GM12865 (cell line): ENCODE measurements around the gene NCOA3.

Experiments
- DNase-seq: peaks from one replicate; pipeline ENCODE4 v3.0.0; 2010; ENCODE audit warnings: low read depth
- H3K4me3 ChIP-seq: 2 replicates; pipeline ENCODE4 v1.5.1; 2011; ENCODE audit warnings: mild to moderate bottlenecking, low read depth, low read length, control low read depth
- TF ChIP-seq, protein P1 (sequence below): IDR thresholded peaks from 2 replicates; pipeline ENCODE4 v1.5.1; 2011; ENCODE audit warnings: low read length, control low read depth, low read depth, inconsistent platforms; ENCODE audit not compliant: insufficient read depth; ENCODE audit errors: missing control alignments

The NCOA3 gene

GRCh38 chr20:47501482-47502270 is at the start of gene NCOA3:
Gene NCOA3 (plus strand): TSS chr20:47501887. CDS start chr20:47622248, 120,361 bp downstream.
- DNase-seq = peak; percentile 98
- TF ChIP-seq, protein P1, sequence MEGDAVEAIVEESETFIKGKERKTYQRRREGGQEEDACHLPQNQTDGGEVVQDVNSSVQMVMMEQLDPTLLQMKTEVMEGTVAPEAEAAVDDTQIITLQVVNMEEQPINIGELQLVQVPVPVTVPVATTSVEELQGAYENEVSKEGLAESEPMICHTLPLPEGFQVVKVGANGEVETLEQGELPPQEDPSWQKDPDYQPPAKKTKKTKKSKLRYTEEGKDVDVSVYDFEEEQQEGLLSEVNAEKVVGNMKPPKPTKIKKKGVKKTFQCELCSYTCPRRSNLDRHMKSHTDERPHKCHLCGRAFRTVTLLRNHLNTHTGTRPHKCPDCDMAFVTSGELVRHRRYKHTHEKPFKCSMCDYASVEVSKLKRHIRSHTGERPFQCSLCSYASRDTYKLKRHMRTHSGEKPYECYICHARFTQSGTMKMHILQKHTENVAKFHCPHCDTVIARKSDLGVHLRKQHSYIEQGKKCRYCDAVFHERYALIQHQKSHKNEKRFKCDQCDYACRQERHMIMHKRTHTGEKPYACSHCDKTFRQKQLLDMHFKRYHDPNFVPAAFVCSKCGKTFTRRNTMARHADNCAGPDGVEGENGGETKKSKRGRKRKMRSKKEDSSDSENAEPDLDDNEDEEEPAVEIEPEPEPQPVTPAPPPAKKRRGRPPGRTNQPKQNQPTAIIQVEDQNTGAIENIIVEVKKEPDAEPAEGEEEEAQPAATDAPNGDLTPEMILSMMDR = peak; percentile 48
- peak within 1 kb of the TSS; percentile 89 for H3K4me3 ChIP-seq

GRCh38 chr20:47452736-47453161 is 48.9 kb upstream of the NCOA3 start:
- H3K4me3 ChIP-seq = peak overlapping the region; percentile 52
- no peak for DNase-seq
- TF ChIP-seq, protein P1 = no peak

DNA sequence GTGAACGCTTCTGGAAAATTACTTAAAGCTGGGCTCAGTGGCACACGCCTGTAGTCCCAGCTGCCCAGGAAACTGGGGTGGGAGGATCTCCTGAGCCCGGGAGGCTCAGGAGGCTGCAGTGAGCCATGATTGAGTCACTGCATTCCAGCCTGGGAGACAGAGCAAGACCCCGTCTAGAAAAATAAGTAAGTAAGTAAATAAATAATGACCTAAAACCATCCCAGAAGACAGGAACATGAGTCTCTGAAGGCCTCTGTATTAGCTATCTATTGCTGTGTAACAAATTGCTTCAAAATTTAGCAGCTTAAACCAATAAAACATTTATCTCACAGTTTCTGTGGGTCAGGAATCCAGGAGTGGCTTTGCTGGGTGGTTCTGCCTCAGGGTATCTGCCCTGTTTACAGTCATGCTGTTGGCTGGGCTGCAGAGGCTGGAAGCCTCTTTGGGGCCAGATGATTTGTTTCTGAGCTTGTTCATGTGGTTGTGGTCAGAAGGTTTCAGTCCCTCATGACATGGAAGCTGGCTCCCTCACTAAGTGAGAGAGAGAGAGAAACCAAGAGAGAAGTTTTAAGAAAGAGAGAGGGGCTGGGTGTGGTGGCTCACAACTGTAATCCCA is 48.4 kb upstream of the NCOA3 start:
- peak; percentile 96 for DNase-seq
- TF ChIP-seq, protein P1 = no peak
- H3K4me3 ChIP-seq = peak overlapping the region; percentile 52

DNA sequence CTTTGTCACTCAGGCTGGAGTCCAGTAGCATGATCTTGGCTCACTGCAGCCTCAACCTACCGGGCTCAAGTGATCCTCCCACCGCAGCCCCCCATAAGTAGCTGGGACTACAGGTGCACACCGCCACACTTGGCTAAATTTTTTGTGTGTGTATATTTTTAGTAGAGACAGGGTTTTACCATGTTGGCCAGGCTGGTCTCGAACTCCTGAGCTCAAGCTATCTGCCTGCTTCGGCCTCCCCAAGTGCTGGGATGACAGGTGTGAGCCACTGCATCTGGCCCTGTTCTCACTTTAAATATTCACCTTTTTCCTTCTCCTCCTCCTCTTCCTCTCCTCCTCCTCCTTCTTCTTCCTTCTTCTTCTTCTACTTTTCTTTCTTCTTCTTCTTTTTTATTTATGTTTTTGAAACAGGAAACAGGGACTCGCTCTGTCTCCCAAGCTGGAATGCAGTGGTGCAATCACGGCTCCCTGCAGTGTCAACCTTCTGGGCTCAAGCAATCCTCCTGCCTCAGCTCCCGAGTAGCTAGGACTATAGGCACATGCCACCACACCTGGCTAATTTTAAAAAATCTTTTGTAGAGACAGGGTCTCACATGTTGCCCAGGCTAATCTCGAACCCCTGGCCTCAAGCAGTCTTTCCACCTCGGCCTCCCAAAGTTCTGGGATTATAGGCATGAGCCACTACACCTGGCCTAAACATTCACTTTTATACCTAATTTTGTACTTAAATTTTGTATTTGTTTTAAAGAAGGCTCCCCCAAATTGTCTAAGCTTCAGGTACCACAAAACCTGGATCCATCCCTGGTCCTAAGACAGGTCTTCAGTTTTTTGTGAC is 47.2 kb upstream of the NCOA3 start:
- TF ChIP-seq, protein P1 = no peak
- no peak overlapping the region for H3K4me3 ChIP-seq
- DNase-seq = no peak

- no peak overlapping the region for H3K4me3 ChIP-seq
- no peak for DNase-seq
- TF ChIP-seq, protein P1 = no peak
Measured at GRCh38 chr20:47455133-47456040, 46.3 kb upstream of the NCOA3 start.

DNA sequence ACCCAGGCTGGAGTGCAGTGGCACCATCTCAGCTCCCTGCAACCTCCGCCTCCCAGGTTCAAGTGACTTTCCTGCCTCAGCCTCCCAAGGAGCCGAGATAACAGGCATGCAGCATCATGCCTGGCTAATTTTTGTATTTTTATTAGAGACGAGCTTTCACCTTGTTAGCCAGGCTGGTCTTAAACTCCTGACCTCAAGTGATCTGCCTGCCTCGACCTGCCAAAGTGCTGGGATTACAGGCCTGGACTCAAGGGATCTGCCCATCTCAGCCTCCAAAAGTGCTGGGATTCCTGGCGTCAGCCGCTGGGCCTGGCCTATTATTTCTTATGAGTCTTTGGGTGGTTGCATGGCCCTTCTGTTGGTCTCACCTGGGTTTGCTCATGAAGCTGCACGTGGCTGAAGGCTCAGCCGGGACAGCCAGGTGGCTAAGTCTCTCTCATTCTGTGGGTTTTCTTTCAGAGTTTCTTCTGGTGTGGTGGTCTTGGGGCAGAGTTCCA is 45.6 kb upstream of the NCOA3 start:
- TF ChIP-seq, protein P1 = no peak
- no peak overlapping the region for H3K4me3 ChIP-seq
- no peak for DNase-seq
